GM12878 (cell line): Measurements from ENCODE around the gene RTL3. TPM values are rescaled to one million over a fixed set of nuclear protein-coding genes. Genes with fewer than 3 reads are reported as not detected.

Experiments
- ATAC-seq: fragments of 200-7000 bp; cut with Tn5 transposase; 3 replicates; pipeline ENCODE4 v1.9.1; 2020; ENCODE audit warnings: mild to moderate bottlenecking, moderate library complexity
- BruUV-seq: library from RNA; stranded (reverse); fragments of 400-500 nt; replicated peaks from 2 replicates; lab custom pipeline; 2021; lab: Mats Ljungman, UMichigan
- CTCF ChIA-PET: fragments of 300-600 bp; sonication (Branson Sonifier 250); formaldehyde crosslinking; extraction: SDS; loops from one replicate; lab custom pipeline; 2021; ENCODE audit warnings: inconsistent platforms; lab: Yijun Ruan, JAX
- POLR2A ChIA-PET: fragments of 350-600 bp; formaldehyde crosslinking; extraction: SDS; loops from one replicate; lab custom pipeline; 2021; ENCODE audit warnings: inconsistent platforms; lab: Charles Lee
- RAD21 ChIA-PET: fragments of 300-600 bp; sonication (Branson Sonifier 250); formaldehyde crosslinking; loops from one replicate; lab custom pipeline; 2023; ENCODE audit warnings: antibody characterized with exemption; ENCODE audit not compliant: unreplicated experiment; lab: Charles Lee
- SMC1A ChIA-PET: fragments of 300-600 bp; sonication (Branson Sonifier 250); formaldehyde crosslinking; loops from one replicate; lab custom pipeline; 2023; ENCODE audit not compliant: unreplicated experiment, uncharacterized antibody; lab: Charles Lee
- DNase-seq: peaks from one replicate; pipeline ENCODE4 v3.0.0-alpha.2; 2011; ENCODE audit warnings: low read depth, low spot score
- FAIRE-seq: peaks from 3 replicates; lab custom pipeline; 2011; peaks lifted over from hg19 to GRCh38; lab: Jason Lieb, UNC
- H2AFZ ChIP-seq: 2 replicates; pipeline ENCODE4 v1.6.0; 2011; ENCODE audit warnings: low read depth, low read length, control low read depth; ENCODE audit not compliant: control insufficient read depth
- H3K27ac ChIP-seq: 2 replicates; pipeline ENCODE4 v1.5.1; 2011; ENCODE audit warnings: control low read depth; ENCODE audit not compliant: control insufficient read depth, insufficient read depth
- H3K27me3 ChIP-seq, 2 experiments: replicated peaks in 1 of 2; 2 replicates each; pipeline versions ENCODE4 v1.6.0 to v1.6.1; 2011; ENCODE audit warnings: low read length in 1 of 2; ENCODE audit not compliant: control insufficient read depth in 2 of 2, insufficient read depth in 2 of 2
- H3K36me3 ChIP-seq, 2 experiments: 2 replicates each; pipeline ENCODE4 v1.5.1; 2011; ENCODE audit warnings: low read length in 1 of 2; ENCODE audit not compliant: control insufficient read depth in 2 of 2, insufficient read depth in 2 of 2
- H3K4me1 ChIP-seq: 2 replicates; pipeline ENCODE4 v1.6.1; 2011; ENCODE audit warnings: mild to moderate bottlenecking, low read length, moderate library complexity, mixed read lengths; ENCODE audit not compliant: control insufficient read depth, insufficient read depth
- H3K4me2 ChIP-seq: 2 replicates; pipeline ENCODE4 v1.6.0; 2011; ENCODE audit warnings: control low read depth; ENCODE audit not compliant: control insufficient read depth, insufficient read depth
- H3K4me3 ChIP-seq: fragments of 200-600 bp; sonication (generic); 2 replicates; pipeline ENCODE4 v1.5.1; 2016
- H3K79me2 ChIP-seq: 2 replicates; pipeline ENCODE4 v1.6.0; 2011; ENCODE audit warnings: low read length; ENCODE audit not compliant: control insufficient read depth, insufficient read depth
- H3K9ac ChIP-seq: 2 replicates; pipeline ENCODE4 v1.8.0; 2011; ENCODE audit warnings: low read length, control low read depth, mixed read lengths; ENCODE audit not compliant: control insufficient read depth, insufficient read depth
- H3K9me3 ChIP-seq: replicated peaks from 3 replicates; pipeline ENCODE4 v1.5.1; 2011; ENCODE audit warnings: mild to moderate bottlenecking, low read length; ENCODE audit not compliant: control insufficient read depth, insufficient read depth
- H4K20me1 ChIP-seq: 2 replicates; pipeline ENCODE4 v1.6.0; 2011; ENCODE audit not compliant: control insufficient read depth, insufficient read depth
- MTA3 ChIP-seq: IDR thresholded peaks from 2 replicates; pipeline ENCODE4 v1.6.1; 2012; ENCODE audit warnings: low read length, inconsistent platforms, borderline replicate concordance
- NR2C2 ChIP-seq: IDR thresholded peaks from 2 replicates; pipeline ENCODE4 v1.6.1; 2011; ENCODE audit warnings: borderline replicate concordance, low read depth; ENCODE audit not compliant: control insufficient read depth, insufficient read length
- TARDBP ChIP-seq: IDR thresholded peaks from 2 replicates; pipeline ENCODE4 v1.6.1; 2016; ENCODE audit warnings: borderline replicate concordance
- ZNF217 ChIP-seq: fragments of 450-650 bp; IDR thresholded peaks from 2 replicates; pipeline ENCODE4 v1.6.1; 2017; ENCODE audit warnings: antibody characterized with exemption, mild to moderate bottlenecking
- WGBS: methylation state at CpG from one replicate; pipeline ENCODE4 v1.1.6; 2016; ENCODE audit warnings: low lambda C conversion rate; ENCODE audit not compliant: insufficient replicate concordance, insufficient coverage; ENCODE audit errors: missing lambda C conversion rate; 5-methylcytosine and 5-hydroxymethylcytosine counted together
- in situ Hi-C: fragments of 300-500 bp; cut with MboI; formaldehyde crosslinking; loops from 9 replicates; pipeline ENCODE4 v1.14.3; 2018; ENCODE audit warnings: mixed read lengths
- intact Hi-C: fragments of 100-400 bp; cut with micrococcal nuclease; formaldehyde crosslinking; loops from one replicate; pipeline ENCODE4 v1.14.2; 2022; ENCODE audit not compliant: unreplicated experiment
- polyA plus RNA-seq, 11 experiments: library from polyadenylated mRNA; depleted of rRNA in 4 of 11; unstranded in 6 of 11; stranded (reverse) in 5 of 11; fragments of >200 nt; fragmentation: Nextera tagmentation in 4 of 11; fragmentation: Illumina TruSeq in 1 of 11; extraction: Ambion mirVana in 4 of 11; extraction: Trizol in 1 of 11; gene quantifications; 1 replicate in 1 of 11; 2 replicates in 10 of 11; pipeline versions ENCODE4 v1.2.1 to v1.2.3, GENCODE V29; 2011 to 2016; ENCODE audit warnings: inconsistent platforms in 2 of 11, missing spikeins in 2 of 11, low read depth in 1 of 11
- total RNA-seq, 4 experiments: library from RNA; depleted of rRNA in 3 of 4; stranded (reverse); fragments of >200 nt in 3 of 4; fragmentation: Illumina TruSeq in 1 of 4; extraction: Trizol in 1 of 4; gene quantifications; 2 replicates each; pipeline versions ENCODE4 v1.2.1 to v1.2.3, GENCODE V29; 2013 to 2021
- TF ChIP-seq, protein P1 (sequence below): fragments of 450-650 bp; IDR thresholded peaks from 2 replicates; pipeline ENCODE4 v1.6.1; 2017; ENCODE audit warnings: borderline replicate concordance

The RTL3 gene
- total and polyA plus RNA-seq, 10 of the 15 experiments (the other 5 are each of a cell fraction or from before 2014, with no cell fraction given), result 0.09 to 1.5 (median 0.27) TPM; not detected in 1

- no peak overlapping the region for H3K4me3 ChIP-seq
- no peaks in the 10 kb centered on the region for H3K36me3 ChIP-seq
- BruUV-seq, result no TSS peak
- TF ChIP-seq TARDBP, result no peak
- TF ChIP-seq NR2C2, result no peak
- TF ChIP-seq, protein P1, sequence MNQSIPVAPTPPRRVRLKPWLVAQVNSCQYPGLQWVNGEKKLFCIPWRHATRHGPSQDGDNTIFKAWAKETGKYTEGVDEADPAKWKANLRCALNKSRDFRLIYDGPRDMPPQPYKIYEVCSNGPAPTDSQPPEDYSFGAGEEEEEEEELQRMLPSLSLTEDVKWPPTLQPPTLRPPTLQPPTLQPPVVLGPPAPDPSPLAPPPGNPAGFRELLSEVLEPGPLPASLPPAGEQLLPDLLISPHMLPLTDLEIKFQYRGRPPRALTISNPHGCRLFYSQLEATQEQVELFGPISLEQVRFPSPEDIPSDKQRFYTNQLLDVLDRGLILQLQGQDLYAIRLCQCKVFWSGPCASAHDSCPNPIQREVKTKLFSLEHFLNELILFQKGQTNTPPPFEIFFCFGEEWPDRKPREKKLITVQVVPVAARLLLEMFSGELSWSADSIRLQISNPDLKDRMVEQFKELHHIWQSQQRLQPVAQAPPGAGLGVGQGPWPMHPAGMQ, result no peak
- TF ChIP-seq ZNF217, result no peak
- TF ChIP-seq MTA3, result no peak
- TF ChIP-seq, all 136 proteins: peak for 0
- no peak overlapping the region for H2AFZ ChIP-seq
- SMC1A ChIA-PET, result interaction anchor here (0.6 to 3.2 kb wide), 3 partner anchors 9 to 92 kb away, joined by 3 to 13 read pairs (median 3); no protein-coding TSS in a partner anchor
- 0 out of 2 replicates have a peak, but pooled peaks cover 3% of the 10 kb centered on the region for H3K4me1 ChIP-seq
- H3K4me2 ChIP-seq, result no peak overlapping the region
- no peak overlapping the region for H3K9ac ChIP-seq
- no peaks in the 10 kb centered on the region for H3K27me3 ChIP-seq
- peak; percentile 46 for ATAC-seq
- H3K27ac ChIP-seq, result no peak overlapping the region
- no peak for FAIRE-seq
- CTCF ChIA-PET, result interaction anchor here (1.4 kb wide), 1 partner anchor 48 kb away, joined by 3 read pairs; no protein-coding TSS in a partner anchor
- no peaks in the 10 kb centered on the region for H3K79me2 ChIP-seq
- 3% methylated on average over 2 of the region's 2 CpGs for WGBS
- H4K20me1 ChIP-seq, result no peaks in the 10 kb centered on the region
- in situ Hi-C loops (no loop called here), intact Hi-C loops (loop anchor here (5.0 kb wide), 1 partner anchor 287 kb away; the partner anchor contains the start of gene P2RY10)
- no peaks in the 10 kb centered on the region for H3K9me3 ChIP-seq
- POLR2A ChIA-PET, result no interaction called here
- DNase-seq, result no peak
- RAD21 ChIA-PET, result interaction anchor here (1.8 kb wide), 1 partner anchor 10 kb away, joined by 7 read pairs; no protein-coding TSS in a partner anchor
Measured at GRCh38 chrX:78659955-78660354, 827 bp upstream of the RTL3 start.
